Measurements from ENCODE around the gene TIGD3. TPM values are rescaled to one million over a fixed set of nuclear protein-coding genes. Genes with fewer than 3 reads are reported as not detected.

The TIGD3 gene
- total and polyA plus RNA-seq, 2 of the 8 experiments (the other 6 are each of a cell fraction or from before 2014, with no cell fraction given), result 1.1 to 1.3 TPM

DNA sequence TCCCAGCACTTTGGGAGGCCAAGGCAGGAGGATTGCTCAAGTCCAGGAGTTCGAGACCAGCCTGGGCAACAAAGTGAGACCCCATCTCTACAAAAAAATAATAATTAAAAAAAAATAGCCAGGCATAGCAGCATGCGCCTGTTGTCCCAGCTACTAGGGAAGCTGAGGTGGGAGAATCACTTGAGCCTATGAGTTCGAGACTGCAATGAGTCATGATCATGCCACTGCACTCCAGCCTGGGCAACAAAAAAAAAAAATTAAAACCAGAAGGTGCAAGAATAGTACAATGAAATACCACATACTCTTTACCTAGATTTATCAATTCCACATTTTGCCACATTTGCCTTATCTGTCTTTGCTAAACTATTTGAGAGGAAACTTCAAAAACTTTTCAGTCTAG is 12.7 kb upstream of the TIGD3 start:
- 90% methylated on average over 3 of the region's 3 CpGs; no CpG with 5 or more reads in 1 of the 2 experiments for WGBS, 2 experiments (ENCODE audit: extremely low coverage in 1 of 2, insufficient coverage in 1 of 2, insufficient read length in 1 of 2, insufficient replicate concordance in 2 of 2, low coverage in 1 of 2, low lambda C conversion rate in 2 of 2, missing lambda C conversion rate in 1 of 2)
- POLR2A ChIA-PET (ENCODE audit: partially characterized antibody), result interaction anchor here (0.8 to 2.9 kb wide), 2 partner anchors 11 to 81 kb away, joined by 3 to 10 read pairs; no protein-coding TSS in a partner anchor
- Histone ChIP-seq H4K8ac (ENCODE audit: extremely low read depth, insufficient read depth, low read length) (no peak overlapping the region), H2AFZ (ENCODE audit: low read length) (no peak overlapping the region), H2BK20ac (ENCODE audit: low read length) (no peak overlapping the region), H3K23ac (ENCODE audit: insufficient read length) (no peak overlapping the region), H3K4me2 (ENCODE audit: insufficient read depth in 1 of 2, low read depth in 2 of 2, low read length in 2 of 2) (no peak overlapping the region), H3K79me1 (ENCODE audit: low read depth, low read length) (peaks cover 6% of the 10 kb centered on the region), H3K18ac (ENCODE audit: extremely low read depth, low read length) (no peak overlapping the region), H3K23me2 (ENCODE audit: low read depth, low read length) (no peaks in the 10 kb centered on the region), H2AK5ac (ENCODE audit: low read depth, low read length) (no peak overlapping the region), H4K5ac (ENCODE audit: insufficient read length, low read depth, low read length) (no peak overlapping the region), H3K4me3 (ENCODE audit: extremely low read depth in 1 of 4, insufficient read depth in 2 of 4, low read depth in 3 of 4, low read length in 4 of 4) (no peak overlapping the region), H3K27me3 (replicated peaks in 1 of 4; ENCODE audit: control insufficient read depth in 3 of 4, extremely low read depth in 1 of 4, insufficient read depth in 3 of 4, low read length in 3 of 4) (no peaks in the 10 kb centered on the region), H3K27ac (ENCODE audit: low read depth, low read length) (no peak overlapping the region), H3K14ac (ENCODE audit: insufficient read length) (no peak overlapping the region), H4K20me1 (replicated peaks in 1 of 2; ENCODE audit: control insufficient read depth in 1 of 2, insufficient read depth in 2 of 2, low read length in 2 of 2) (peaks cover 7 to 11% of the 10 kb centered on the region in 2 experiments), H2BK5ac (ENCODE audit: low read depth, low read length) (no peak overlapping the region), H4K91ac (replicated peaks; ENCODE audit: insufficient read length, low read length) (no peak overlapping the region), H3K79me2 (ENCODE audit: control insufficient read depth in 1 of 2, insufficient read depth in 2 of 2, low read length in 2 of 2) (peaks cover 4 to 28% of the 10 kb centered on the region in 2 experiments; a peak in 3 of 4 replicates), H2BK120ac (replicated peaks; ENCODE audit: low read depth, low read length) (no peak overlapping the region), H3K4ac (replicated peaks; ENCODE audit: insufficient read length, low read depth, low read length) (no peak overlapping the region), H3K4me1 (replicated peaks in 1 of 4; ENCODE audit: control insufficient read depth in 3 of 4, insufficient read depth in 4 of 4, low read length in 3 of 4) (no peaks in the 10 kb centered on the region), H3K9me3 (ENCODE audit: insufficient read depth in 2 of 2, low read depth in 1 of 2, low read length in 1 of 2) (no peaks in the 10 kb centered on the region), H3K56ac (replicated peaks; ENCODE audit: insufficient read length, low read depth, low read length) (no peak overlapping the region), H2BK15ac (ENCODE audit: low read length) (no peak overlapping the region), H3K9ac (replicated peaks in 1 of 4; ENCODE audit: extremely low read depth in 1 of 4, low read depth in 3 of 4, low read length in 3 of 4) (no peak overlapping the region), H3K36me3 (ENCODE audit: control insufficient read depth in 2 of 4, insufficient read depth in 4 of 4, low read length in 3 of 4) (peaks cover 26 to 70% (median 58%) of the 10 kb centered on the region in 4 experiments), H2BK12ac (ENCODE audit: low read depth, low read length) (no peak overlapping the region)
- DNase-seq (ENCODE audit: low read depth in 1 of 2, low spot score in 2 of 2) (no peak), FAIRE-seq (no peak)
- CTCF ChIA-PET (ENCODE audit: partially characterized antibody), result interaction anchor here (0.6 to 2.2 kb wide), 5 partner anchors 10 to 71 kb away, joined by 3 to 10 read pairs (median 5); no protein-coding TSS in a partner anchor
- TF ChIP-seq ASH2L (IDR thresholded peaks at IDR 0.05; ENCODE audit: low read length), result no peak
- no peak for TF ChIP-seq RNF2 (IDR thresholded peaks at IDR 0.05; ENCODE audit: borderline replicate concordance, low read depth, low read length, missing control alignments, poor library complexity, severe bottlenecking)
- no peak for TF ChIP-seq CBX5 (IDR thresholded peaks at IDR 0.05; ENCODE audit: low read depth, low read length)
- TF ChIP-seq SIX5 (IDR thresholded peaks at IDR 0.05; ENCODE audit: low read depth, low read length), result no peak
- TF ChIP-seq TCF12 (IDR thresholded peaks at IDR 0.05; ENCODE audit: low read depth, low read length), result no peak

All from H1 (cell line).